OCI-LY1 (cell line): ENCODE data around the gene CDKL5.

Experiments
- H2AFZ ChIP-seq: fragments of 200-600 bp; sonication (generic), shearing (Covaris generic); 2 replicates; pipeline ENCODE4 v1.6.0; 2014; ENCODE audit warnings: antibody characterized with exemption, mild to moderate bottlenecking, low read length
- H3F3A ChIP-seq: fragments of 200-600 bp; sonication (generic), shearing (Covaris generic); 2 replicates; pipeline ENCODE4 v1.6.0; 2014; ENCODE audit warnings: mild to moderate bottlenecking, antibody characterized with exemption, low read length, moderate library complexity; ENCODE audit not compliant: insufficient read depth
- H3K27ac ChIP-seq: fragments of 200-600 bp; sonication (generic); 2 replicates; pipeline ENCODE4 v1.5.1; 2014; ENCODE audit warnings: low read length, mixed run types, mild to moderate bottlenecking, low read depth; ENCODE audit not compliant: poor library complexity, severe bottlenecking
- H3K27me3 ChIP-seq: fragments of 200-600 bp; sonication (generic); 2 replicates; pipeline ENCODE4 v1.6.0; 2014; ENCODE audit warnings: antibody characterized with exemption, mild to moderate bottlenecking, low read length, moderate library complexity; ENCODE audit not compliant: insufficient read depth
- H3K36me3 ChIP-seq: fragments of 200-600 bp; sonication (generic); 2 replicates; pipeline ENCODE4 v1.6.1; 2014; ENCODE audit warnings: mild to moderate bottlenecking, antibody characterized with exemption, low read length, moderate library complexity, mixed read lengths; ENCODE audit not compliant: insufficient read depth
- H3K4me1 ChIP-seq: fragments of 200-600 bp; sonication (generic); 2 replicates; pipeline ENCODE4 v1.5.1; 2014; ENCODE audit warnings: mild to moderate bottlenecking, low read length, moderate library complexity; ENCODE audit not compliant: insufficient read depth, severe bottlenecking
- H3K4me2 ChIP-seq: fragments of 200-600 bp; sonication (generic), shearing (Covaris generic); 2 replicates; pipeline ENCODE4 v1.6.1; 2014; ENCODE audit warnings: low read length
- H3K4me3 ChIP-seq: fragments of 200-600 bp; sonication (generic); 2 replicates; pipeline ENCODE4 v1.5.1; 2014; ENCODE audit warnings: low read length, low read depth, mild to moderate bottlenecking, mixed read lengths; ENCODE audit not compliant: poor library complexity, severe bottlenecking
- H3K79me2 ChIP-seq: fragments of 200-600 bp; shearing (Covaris generic); 2 replicates; pipeline ENCODE4 v1.6.1; 2016; ENCODE audit warnings: mixed run types, low read length, mixed read lengths; ENCODE audit not compliant: insufficient read depth
- H3K9ac ChIP-seq: fragments of 200-600 bp; sonication (generic), shearing (Covaris generic); 2 replicates; pipeline ENCODE4 v1.6.1; 2014; ENCODE audit warnings: mild to moderate bottlenecking, low read length, mixed read lengths
- H3K9me2 ChIP-seq: fragments of 200-600 bp; sonication (generic), shearing (Covaris generic); 2 replicates; pipeline ENCODE4 v1.6.1; 2014; ENCODE audit warnings: low read depth, mild to moderate bottlenecking, low read length, mixed read lengths
- H3K9me3 ChIP-seq: fragments of 200-600 bp; shearing (Covaris generic); 2 replicates; pipeline ENCODE4 v1.6.1; 2014; ENCODE audit warnings: low read length, mixed read lengths
- H4K20me1 ChIP-seq: fragments of 200-600 bp; sonication (generic), shearing (Covaris generic); 2 replicates; pipeline ENCODE4 v1.6.0; 2016; ENCODE audit warnings: mild to moderate bottlenecking, low read length; ENCODE audit not compliant: insufficient read depth
- EZH2 ChIP-seq: fragments of 200-600 bp; sonication (generic), shearing (Covaris generic); IDR thresholded peaks from 2 replicates; pipeline ENCODE4 v1.8.0; 2017; ENCODE audit warnings: borderline replicate concordance, mixed run types, mild to moderate bottlenecking, antibody characterized with exemption, low read length, moderate library complexity, mixed read lengths
- TF ChIP-seq, protein P1 (sequence below): fragments of 200-600 bp; sonication (generic), shearing (Covaris generic); IDR thresholded peaks from 2 replicates; pipeline ENCODE4 v1.5.1; 2017; ENCODE audit warnings: mild to moderate bottlenecking, antibody characterized with exemption, low read length, moderate library complexity, mixed read lengths

The CDKL5 gene

DNA sequence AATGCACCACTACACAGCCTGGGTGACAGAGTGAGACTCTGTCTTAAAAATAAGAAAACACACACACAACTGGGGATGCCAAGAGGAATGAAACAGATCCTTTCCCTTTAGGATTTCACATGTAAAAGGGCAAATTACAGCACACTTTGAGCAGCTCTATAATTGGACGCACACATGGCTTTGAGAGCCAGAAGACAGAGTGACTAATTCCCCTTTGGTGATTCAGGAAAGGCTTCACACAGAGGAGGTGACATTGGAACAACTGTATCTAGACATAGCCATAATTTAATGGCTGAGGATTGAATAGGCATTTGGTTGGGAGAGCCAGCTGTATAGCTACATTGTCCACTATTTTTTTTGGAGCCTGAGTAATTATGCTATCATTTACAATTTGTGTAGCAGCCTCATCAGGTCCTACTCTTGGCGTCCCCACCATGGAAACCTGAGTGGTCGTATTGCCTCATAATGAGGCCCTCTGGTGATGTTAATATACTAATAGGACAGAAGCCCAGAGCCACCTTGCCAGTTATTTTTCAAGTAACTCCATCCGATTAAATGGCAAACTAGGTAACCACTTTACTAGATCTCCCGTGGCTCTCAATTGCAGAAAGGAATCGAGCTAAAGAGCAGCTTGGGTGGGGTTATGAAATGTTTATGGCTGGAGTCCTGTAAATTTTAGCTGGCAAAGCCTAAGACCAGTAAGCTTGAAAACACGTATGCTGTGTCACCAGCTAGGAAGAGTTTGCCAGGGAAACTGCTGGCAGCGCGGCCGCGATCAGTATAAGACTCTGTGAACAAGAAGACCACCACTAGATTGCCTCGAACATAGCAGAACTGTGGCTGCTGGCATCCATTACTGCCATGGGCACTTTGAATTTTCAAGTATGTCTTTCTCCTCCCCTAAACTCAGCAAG lies 273.6 kb downstream of the CDKL5 start:
- Histone ChIP-seq H3K79me2 (no peaks in the 10 kb centered on the region), H3K9me2 (no peaks in the 10 kb centered on the region), H3K36me3 (no peaks in the 10 kb centered on the region), H3K4me2 (no peak overlapping the region), H3K4me1 (no peaks in the 10 kb centered on the region), H3K27me3 (no peaks in the 10 kb centered on the region), H3K9me3 (no peaks in the 10 kb centered on the region), H4K20me1 (no peaks in the 10 kb centered on the region), H3F3A (no peaks in the 10 kb centered on the region), H2AFZ (no peak overlapping the region), H3K4me3 (no peak overlapping the region), H3K9ac (no peak overlapping the region), H3K27ac (no peak overlapping the region)
- TF ChIP-seq, protein P1, sequence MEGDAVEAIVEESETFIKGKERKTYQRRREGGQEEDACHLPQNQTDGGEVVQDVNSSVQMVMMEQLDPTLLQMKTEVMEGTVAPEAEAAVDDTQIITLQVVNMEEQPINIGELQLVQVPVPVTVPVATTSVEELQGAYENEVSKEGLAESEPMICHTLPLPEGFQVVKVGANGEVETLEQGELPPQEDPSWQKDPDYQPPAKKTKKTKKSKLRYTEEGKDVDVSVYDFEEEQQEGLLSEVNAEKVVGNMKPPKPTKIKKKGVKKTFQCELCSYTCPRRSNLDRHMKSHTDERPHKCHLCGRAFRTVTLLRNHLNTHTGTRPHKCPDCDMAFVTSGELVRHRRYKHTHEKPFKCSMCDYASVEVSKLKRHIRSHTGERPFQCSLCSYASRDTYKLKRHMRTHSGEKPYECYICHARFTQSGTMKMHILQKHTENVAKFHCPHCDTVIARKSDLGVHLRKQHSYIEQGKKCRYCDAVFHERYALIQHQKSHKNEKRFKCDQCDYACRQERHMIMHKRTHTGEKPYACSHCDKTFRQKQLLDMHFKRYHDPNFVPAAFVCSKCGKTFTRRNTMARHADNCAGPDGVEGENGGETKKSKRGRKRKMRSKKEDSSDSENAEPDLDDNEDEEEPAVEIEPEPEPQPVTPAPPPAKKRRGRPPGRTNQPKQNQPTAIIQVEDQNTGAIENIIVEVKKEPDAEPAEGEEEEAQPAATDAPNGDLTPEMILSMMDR, result no peak
- TF ChIP-seq EZH2, result no peak

DNA sequence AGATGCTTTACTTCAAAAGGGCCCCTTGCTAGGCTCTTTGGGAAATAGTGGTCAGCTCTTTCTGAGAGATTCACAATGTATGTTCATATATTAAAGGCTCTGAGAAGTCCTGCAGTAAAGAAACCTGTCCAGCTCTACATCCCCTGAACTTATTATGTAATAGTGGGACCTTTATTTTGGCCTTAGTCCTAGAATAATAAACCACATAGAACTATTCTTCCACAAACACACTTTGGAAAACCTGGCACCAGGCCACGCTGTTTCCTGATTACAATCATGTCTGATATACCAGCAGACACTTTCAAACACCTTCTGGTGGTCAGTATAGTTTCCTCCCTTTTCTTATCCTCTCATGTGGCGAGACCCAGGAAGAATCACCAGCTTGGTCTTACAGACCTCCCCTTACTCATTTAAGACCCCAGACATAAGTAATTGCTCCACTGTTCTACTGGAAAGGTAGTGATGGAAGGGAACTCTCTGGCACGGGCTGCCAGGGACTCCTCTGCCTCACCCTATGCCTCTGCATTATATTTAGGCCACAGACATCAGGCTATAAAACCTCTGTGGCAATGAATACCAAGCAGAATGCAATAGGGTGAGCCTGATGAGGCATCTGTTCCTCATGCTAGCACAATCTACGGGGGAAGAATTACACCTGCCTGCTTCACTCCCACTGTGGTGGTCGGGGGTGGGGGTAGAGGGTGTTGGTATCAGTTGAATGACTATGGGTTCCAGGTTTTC lies 276.4 kb downstream of the CDKL5 start:
- Histone ChIP-seq H3K4me1 (no peaks in the 10 kb centered on the region), H2AFZ (no peak overlapping the region), H3K4me2 (no peak overlapping the region)

DNA sequence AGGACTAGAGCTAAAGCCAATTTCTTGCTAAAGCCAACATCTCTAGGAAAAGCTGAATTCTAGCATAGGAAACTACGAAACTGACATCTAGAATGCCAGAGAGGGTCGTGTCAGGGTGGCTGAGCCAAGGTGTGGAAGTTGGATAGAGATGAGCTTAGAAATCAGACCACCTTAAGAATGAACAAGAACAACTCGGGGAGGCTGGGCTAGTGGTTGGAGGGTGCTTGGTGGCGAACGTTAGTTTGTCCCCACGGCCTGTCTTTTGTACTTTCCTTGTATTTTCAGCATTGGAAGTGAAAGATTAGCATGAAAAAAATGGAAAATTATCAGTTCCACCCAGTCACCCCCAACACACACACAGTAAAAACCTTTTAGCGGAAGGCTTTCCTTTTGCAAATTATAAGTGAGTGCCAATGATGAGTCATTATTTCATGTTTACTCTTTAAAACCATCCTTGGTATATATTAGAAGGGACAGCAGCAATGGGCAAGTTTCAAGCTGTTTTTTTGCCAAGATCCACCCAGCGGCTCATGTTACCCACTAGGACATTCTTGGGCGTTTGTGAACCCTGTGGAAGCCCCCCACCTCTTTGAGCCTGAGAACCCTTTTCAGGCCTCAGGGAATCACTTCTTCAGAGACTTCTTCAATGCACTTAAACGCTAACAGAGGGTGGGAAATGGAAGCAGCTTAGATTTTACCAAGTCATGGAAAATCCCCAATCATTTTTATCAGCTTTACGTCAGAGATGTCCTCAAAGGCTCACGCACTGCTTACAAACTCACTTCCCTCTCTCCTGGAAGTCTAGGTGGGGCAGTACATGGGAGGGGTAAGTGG lies 277.2 kb downstream of the CDKL5 start:
- H3K27ac ChIP-seq, result no peak overlapping the region
- no peaks in the 10 kb centered on the region for H3K27me3 ChIP-seq
- no peaks in the 10 kb centered on the region for H3K9me3 ChIP-seq
- no peaks in the 10 kb centered on the region for H4K20me1 ChIP-seq
- no peak overlapping the region for H3K4me2 ChIP-seq
- H3K4me3 ChIP-seq, result no peak overlapping the region
- no peaks in the 10 kb centered on the region for H3K4me1 ChIP-seq
- TF ChIP-seq, protein P1, result no peak
- no peak for TF ChIP-seq EZH2
- H2AFZ ChIP-seq, result no peak overlapping the region
- H3K79me2 ChIP-seq, result no peaks in the 10 kb centered on the region
- no peak overlapping the region for H3K9ac ChIP-seq
- no peaks in the 10 kb centered on the region for H3K36me3 ChIP-seq
- no peaks in the 10 kb centered on the region for H3K9me2 ChIP-seq
- no peaks in the 10 kb centered on the region for H3F3A ChIP-seq

More for the DNA sequence above, 276.4 kb downstream of the CDKL5 start:
- Histone ChIP-seq H3K27ac (no peak overlapping the region), H3K9ac (no peak overlapping the region), H3K36me3 (no peaks in the 10 kb centered on the region), H3K79me2 (no peaks in the 10 kb centered on the region), H3K9me3 (no peaks in the 10 kb centered on the region), H4K20me1 (no peaks in the 10 kb centered on the region), H3K27me3 (no peaks in the 10 kb centered on the region), H3K9me2 (no peaks in the 10 kb centered on the region), H3K4me3 (no peak overlapping the region), H3F3A (no peaks in the 10 kb centered on the region)
- TF ChIP-seq, protein P1, result no peak
- TF ChIP-seq EZH2, result no peak
